ENCODE measurements around the gene RNF14.
A peak's percentile ranks its signal among the peaks of the same experiment; 100 is the strongest.
"Not testable (repeated sequence)": the region's sequence is repeated elsewhere in the genome, so short reads cannot be mapped to it uniquely, and the experiment has no call there.

RNF14 gene, protein sequence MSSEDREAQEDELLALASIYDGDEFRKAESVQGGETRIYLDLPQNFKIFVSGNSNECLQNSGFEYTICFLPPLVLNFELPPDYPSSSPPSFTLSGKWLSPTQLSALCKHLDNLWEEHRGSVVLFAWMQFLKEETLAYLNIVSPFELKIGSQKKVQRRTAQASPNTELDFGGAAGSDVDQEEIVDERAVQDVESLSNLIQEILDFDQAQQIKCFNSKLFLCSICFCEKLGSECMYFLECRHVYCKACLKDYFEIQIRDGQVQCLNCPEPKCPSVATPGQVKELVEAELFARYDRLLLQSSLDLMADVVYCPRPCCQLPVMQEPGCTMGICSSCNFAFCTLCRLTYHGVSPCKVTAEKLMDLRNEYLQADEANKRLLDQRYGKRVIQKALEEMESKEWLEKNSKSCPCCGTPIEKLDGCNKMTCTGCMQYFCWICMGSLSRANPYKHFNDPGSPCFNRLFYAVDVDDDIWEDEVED

DNA sequence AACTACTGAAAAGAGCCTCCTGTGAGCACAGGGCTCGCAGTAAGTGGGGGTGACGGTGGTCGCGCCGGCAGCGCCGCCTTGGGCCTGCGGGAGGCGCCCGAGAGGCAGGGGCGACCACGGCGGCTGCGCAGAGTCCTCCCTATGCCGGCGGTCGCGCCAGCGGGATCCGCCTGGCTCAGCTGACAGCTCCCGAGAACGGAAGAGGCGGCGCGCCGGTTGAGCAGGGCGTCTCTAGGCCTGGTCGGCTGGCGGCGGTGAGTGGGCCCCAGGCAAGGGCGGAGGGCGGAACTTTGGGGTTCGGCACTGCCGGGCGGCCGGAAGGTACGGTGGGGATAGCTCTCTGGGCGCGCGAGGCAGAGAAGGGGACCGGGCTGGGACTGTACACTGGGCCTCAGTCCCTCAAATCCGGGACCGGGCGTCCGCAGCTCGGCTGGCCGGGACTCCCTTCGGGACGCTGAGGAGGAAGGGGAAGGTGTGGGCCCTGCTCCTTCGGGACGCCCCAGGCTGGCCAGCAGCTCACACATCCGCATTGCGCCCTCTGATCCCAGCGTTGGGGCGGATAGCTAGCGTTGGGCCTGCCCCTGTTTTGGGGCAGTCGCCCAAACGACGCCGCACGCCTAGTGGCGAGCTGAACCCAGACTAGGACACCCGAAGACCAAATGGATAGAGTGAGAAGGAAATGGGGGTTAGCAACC lies at the start of gene RNF14:
RNF14 (plus strand) TSS at position 192 of the 695 bp plus-strand sequence. CDS start 4,484 bp downstream, outside the sequence.
- DNase-seq: peak; percentile 83

DNA sequence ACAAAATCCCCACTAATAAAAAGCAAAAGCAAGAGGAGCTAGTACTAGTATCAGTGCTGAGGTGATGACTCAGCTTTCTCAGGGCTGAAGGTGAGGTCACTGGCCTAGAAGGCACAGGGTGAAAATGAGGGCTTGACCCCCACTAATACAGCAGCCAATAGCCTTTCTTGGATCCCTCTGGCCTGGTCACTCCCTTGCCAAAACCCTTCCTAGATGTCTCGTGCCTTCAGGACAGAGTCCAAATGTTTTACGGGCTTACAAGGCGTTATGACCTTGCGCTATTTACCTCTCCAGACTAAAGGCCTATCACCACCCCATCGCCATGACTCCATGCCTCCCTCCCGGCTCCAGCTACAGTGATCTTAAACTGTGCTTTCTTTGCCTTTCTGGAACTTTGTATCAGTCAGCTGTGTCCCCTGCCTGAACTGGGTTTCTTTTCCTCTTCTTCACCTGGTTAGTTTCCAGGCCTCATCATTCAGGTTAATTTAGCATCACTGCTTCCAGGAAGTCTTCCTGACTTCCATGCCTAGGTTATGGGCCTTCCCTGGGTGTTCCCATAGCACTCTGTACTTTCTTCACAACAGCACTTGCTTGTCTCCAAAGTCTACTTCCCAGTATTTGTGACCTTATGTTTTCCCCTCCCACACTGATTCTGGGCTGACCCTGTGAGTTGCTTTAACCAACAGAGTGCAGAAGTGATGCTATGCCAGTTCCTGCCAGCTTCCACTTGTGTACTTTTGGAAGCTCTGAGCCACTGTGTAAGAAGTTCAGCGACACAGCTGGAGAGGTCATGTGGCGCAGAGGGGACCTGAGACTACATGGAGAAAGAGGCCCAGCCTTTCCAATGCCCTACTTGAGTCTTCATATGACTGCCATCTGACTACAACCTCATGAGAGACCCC lies 49.4 kb upstream of the RNF14 start:
- DNase-seq: no peak

DNA sequence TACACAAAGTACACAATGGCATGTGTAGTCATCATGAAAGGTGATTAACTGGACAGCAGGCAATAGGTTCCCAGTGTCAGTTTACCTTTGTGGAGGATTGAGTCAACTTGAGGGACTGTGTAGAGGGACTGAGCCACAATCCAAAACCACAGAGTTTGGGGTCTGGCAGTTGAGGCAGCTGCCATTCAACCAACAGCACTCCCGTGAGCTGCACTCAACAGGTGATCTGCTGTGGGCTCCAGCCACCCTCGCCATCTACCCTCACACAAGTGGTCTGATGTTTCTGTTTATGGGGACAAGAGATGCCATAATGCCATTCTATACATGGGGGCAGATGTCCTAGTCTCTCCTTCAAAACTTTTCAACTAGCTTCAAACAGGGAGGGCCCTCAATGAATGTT lies 48.1 kb upstream of the RNF14 start:
- no peak for DNase-seq

DNA sequence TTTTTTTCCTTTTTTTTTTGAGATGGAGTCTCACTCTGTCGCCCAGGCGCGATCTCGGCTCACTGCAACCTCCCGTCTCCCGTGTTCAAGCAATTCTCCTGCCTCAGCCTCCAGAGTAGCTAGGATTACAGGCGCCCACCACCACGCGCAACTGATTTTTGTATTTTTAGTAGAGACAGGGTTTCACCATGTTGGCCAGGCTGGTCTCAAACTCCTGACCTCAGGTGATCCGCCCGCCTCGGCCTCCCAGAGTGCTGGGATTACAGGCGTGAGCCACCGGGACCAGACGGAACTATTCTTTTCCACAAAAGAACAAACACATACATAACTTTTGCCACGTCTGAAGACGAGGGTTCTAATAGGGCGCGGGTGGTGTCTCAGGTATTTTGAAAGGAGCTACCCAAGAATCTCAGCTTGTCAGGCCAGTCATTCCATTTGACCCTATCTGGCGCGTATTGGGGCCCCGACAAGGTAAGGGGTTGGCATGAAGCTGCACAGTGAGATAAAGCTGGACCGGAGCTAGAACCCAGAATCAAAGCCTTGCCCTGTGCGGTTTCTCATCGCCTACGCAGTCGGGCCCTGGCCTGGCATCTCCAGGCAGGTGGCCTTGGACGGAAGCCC lies 46.0 kb upstream of the RNF14 start:
- DNase-seq: not testable (repeated sequence)

DNA sequence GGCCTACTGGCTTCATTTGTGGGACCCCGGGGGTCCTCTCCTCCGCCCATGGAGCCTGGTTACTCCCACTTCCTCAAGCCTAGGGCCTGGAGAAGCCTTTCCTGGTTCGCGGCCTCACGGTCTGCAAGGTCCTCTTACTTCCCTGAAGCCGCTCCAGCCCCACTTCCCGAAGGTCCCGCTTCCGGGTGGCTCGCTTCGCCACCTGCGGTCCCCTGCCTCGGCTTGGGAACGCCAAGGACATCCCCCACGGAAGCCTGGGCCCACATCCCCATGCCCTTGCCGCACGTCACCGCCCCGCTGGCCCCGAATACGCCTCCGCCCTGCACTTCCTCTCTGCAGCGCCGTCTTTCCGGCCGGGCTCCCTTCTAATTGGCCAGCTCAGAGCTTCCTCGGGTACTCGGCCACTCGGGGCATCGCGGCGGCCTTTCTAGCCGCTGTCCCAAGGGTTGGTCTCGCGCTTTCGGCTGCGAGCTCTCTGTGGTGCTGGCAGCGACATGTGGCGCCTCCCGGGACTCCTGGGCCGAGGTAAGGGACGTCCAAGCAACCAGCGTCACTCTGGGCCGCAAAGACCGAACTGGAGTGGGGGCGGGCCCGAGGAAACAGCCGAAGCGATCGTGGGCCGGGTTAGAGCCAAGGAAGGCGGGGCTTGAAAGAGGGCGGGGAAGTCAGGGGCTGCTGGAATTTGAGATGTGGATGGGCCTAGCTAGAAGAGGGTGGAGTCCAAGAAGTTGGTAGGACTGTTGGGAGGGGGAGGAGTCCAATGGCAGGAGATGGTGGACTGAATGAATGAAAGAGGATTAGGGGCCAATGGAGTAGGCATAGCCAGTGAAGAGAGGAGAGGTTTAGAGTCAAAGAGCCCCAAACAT lies 45.2 kb upstream of the RNF14 start, which contains the start of gene DELE1:
DELE1 (plus strand) TSS at position 424 of the 866 bp plus-strand sequence; CDS start at position 495, 71 bp downstream.
- DNase-seq: peak; percentile 74

DNA sequence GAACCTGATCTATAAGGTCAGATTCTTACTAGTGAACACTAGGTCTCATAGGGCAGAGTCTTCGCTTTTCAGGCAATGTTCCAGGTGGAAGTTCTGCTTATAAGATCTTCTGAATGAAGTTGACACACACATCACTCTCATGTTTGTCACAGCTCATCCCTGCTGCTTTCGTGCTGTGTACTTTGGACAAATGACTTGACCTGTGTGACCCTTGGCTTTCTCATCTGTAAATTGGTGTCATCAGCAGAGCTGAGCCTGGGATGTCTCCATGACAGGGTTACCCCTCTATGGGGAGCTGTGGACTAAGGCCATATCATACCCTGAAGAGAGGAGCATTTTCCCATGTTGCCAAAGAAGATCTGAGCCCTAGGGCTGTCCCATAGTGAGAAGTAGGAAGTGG lies 42.5 kb upstream of the RNF14 start:
- DNase-seq: no peak

DNA sequence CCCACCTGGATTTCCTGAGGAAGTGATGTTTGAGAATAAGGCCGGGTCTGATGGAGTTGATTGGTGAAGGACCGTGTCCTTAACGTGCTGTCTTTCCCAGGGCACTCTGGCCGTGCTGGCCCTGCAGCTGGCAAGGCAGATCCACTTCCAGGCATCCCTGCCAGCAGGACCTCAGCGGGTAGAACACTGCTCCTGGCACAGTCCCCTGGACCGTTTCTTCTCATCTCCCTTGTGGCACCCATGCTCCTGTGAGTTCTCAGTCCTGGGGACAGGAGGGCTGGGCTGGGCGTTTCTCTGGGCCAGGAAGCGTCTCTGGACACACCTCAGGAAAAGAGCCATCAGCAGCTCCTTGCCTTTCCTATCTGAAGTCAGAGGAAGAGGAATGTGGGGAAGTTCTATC lies 40.9 kb upstream of the RNF14 start:
- no peak for DNase-seq

DNA sequence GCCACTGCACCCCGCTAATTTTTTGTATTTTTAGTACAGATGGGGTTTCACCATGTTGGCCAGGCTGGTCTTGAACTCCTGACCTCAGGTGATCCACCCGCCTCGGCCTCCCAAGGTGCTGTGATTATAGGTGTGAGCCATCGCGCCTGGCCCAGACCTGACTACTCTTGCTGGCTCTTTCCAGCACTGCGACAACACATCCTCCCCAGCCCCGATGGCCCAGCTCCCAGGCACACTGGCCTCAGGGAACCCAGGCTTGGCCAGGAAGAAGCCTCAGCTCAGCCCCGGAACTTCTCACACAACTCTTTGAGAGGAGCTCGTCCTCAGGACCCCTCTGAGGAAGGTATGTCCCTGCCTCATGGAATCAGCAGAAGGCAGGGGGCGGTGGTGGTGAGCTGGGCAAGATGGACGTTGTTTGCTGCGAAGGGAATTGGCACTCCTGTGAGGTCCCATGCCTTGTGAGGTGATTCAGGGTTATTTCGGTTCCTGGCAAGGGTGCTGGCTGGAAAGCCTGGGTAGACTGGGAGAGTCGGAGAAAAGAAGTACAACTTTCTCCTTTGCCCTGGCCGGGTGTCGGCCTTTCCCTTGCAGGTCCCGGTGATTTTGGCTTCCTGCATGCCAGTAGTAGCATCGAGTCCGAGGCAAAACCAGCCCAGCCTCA lies 39.4 kb upstream of the RNF14 start:
- no peak for DNase-seq

DNA sequence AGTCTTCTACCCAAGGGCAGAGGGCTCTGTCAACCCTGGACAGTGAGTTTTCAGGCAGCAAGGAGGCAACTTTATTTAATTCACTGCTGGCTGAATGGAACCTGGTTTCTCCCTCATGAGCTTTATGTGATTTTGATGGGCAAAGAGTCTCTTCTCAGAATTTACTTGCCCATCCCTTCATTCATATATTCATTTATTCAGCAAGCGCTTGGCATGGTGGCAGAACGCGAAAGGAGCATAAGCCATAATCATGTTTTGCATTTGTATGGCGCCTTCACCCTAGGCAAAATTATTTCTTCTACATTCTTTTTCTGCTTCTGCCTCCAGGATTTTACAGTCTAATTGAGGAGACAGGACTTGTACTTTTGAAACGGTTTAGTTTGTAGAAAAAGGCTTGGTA lies 37.2 kb upstream of the RNF14 start:
- no peak for DNase-seq

DNA sequence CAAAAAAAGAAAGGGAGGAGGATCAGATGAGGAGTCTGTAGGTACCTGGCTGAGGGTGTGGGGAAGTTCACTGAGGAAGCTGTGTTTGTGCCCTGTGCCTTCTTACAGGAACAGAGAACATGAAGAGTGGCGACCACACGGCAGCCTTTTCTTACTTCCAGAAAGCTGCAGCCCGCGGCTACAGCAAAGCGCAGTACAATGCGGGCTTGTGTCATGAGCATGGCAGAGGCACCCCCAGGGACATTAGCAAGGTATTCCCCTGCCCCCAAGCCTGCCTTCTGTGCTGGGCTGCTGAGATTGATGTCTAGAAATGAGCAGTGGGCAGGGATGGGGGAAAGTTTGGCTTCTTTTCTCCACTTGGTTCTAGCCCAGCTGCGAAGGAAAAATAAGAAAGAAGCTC lies 35.8 kb upstream of the RNF14 start:
- DNase-seq: no peak

DNA sequence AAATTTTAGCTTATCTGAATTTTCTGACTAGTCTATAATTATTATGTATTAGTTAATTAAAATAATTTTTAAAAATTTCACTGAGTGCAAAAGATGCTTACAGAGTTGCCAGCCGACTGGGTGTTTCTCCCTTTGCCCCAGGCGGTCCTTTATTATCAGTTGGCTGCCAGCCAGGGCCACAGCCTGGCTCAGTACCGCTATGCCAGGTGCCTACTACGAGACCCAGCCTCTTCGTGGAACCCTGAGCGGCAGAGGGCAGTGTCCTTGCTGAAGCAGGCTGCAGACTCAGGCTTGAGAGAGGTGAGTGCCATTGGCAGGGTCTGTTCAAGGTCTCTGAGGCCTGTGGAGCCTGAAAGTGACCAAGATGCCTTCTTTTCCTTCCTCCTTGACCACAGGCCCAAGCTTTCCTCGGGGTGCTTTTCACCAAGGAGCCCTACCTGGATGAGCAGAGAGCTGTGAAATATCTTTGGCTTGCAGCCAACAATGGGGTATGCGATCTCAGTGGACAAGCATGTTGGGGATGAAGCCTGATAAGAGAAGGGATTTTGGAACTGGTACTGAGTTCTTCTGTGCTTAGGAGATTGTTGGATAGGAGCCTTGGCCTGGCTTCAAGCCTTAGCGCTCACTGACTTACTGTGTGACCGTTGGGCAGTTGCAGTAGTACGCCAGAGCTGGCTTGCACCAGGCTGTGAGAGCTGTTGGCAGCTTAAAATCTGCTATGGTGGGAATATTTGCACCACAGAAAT lies 34.6 kb upstream of the RNF14 start:
- DNase-seq: no peak

DNA sequence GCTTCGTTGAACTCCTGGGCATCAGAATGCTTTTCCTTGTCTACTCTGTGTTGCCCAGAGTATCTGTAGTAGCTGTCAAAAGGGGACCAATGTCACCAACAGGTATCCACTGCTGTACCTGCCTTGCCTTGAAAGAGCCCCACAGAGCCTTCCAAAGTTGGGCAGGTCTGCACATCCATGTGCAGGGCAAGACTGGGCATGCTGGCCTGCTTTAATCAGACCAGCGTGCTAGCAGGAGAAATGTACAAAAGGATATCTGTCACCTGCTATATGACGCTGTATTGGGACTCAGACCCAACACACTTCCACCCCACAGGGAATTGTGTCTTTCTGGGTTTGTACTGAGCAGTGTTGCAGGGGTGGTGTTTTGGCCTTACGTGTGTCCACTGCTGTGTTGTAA lies 33.4 kb upstream of the RNF14 start:
- DNase-seq: no peak

DNA sequence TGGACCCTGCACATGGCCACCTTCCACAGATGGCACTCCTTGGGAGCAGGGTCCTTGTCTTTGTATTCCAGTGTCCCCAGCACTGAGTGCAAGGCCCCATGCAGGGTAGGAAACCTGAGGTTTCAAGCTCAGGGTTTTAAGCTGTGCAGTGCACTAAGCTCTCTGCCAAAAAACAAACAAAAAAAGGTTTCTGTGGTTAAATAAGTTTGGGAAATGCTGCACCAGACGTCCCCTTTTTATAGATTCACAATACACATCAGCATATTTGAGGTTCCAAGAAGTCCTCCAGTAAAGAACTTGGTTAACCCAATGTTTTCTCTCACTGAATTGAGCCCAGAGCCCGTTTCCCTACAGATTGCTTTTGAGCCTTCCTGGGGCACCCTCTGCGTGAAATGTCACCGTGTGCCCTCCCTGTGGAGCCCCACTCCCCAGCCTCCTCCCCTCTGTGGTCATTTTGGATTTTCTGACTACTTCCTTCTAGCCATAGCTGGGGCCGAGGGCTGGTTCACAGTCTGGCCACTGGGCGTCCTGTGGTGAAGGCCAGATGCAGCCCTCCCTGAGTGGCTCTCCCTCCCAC lies 28.1 kb upstream of the RNF14 start:
- no peak for DNase-seq

DNA sequence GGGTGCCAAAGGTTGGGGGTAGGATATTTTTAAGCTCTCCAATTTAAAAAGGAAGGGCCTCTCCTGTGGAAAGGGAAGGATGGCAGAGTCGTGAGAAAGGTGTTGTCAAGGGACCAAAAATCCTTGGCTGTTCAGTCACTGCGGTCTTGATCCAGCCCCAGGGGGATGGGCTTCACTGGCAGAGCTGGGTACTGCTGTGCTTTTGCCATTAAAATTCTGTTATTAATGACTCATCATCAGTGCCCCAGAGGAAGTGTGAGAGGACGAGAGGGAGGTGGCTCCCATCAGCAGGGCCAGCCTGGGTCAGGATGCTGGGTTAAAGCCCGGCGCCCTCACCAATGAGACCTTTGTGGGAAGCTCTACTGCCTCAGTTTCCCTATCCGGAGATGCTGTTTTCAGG lies 27.6 kb upstream of the RNF14 start:
- DNase-seq: no peak

DNA sequence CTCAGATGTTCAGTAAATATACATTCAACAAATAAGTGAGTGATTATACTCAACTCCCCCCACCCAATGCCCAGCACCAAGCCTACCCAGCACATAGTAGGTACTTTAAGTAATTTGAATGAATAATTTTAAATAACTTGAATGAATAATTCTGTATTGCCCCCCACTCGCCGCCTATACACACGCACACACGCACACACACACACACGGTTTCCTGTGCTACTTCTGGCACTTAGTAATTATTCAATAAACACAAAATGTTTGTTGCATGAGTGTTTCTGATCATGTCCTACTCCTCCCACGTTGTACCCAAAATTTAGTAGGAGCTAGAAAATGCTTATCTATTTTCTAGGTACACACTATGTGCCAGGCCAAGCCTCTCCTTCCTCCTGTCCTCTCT lies 27.1 kb upstream of the RNF14 start:
- DNase-seq: no peak

DNA sequence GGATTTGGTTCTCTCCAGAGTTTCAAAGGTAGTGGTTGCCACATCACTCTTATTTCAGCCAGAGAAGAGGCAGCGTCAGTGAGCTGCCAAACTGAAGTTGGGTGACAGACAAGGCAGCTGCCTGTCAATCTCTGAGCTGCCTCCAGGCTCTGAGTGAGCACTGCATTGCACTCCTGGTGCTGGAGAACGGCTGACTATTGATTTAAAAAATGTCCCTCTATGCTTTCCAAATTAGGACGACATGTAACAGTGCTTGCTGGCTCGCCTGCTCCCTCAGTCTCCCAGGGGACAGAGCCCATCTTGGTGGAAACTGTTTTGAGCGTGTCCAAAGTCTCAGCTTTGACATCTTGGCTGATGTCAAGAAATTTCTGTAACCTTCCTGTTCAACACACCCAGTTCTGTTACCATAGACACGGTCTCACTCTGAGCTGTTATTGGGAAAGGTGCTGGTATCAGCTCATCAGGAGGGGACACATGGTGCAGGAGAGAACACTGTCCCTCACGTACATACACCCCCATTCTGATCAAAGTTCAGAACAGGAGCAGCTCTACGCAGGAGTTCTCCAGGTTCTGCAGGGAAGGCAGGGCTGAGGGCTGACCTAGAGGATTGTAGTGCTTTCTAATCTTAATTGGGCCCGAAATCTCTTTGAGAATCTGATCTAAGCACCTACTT lies 26.6 kb upstream of the RNF14 start:
- DNase-seq: no peak

DNA sequence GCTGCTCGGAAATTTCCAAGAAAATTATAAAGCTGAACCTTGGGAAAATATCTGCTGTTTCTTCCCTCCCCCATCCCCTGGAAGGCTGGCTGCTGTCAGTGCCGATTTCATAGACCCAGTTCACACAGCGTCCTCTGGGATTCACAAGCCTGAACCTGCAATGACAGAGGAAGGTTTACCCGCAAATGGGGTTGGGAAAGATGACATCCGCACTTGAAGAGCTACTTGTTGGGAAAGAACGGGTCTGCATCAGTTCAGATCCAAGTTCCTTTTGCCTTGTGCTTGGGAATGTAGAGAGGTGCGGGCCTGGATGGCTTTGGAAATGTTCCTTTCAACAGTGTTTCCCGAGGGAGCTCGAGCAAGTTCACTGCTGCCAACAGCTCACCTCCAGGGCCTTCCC lies 24.8 kb upstream of the RNF14 start:
- DNase-seq: no peak

DNA sequence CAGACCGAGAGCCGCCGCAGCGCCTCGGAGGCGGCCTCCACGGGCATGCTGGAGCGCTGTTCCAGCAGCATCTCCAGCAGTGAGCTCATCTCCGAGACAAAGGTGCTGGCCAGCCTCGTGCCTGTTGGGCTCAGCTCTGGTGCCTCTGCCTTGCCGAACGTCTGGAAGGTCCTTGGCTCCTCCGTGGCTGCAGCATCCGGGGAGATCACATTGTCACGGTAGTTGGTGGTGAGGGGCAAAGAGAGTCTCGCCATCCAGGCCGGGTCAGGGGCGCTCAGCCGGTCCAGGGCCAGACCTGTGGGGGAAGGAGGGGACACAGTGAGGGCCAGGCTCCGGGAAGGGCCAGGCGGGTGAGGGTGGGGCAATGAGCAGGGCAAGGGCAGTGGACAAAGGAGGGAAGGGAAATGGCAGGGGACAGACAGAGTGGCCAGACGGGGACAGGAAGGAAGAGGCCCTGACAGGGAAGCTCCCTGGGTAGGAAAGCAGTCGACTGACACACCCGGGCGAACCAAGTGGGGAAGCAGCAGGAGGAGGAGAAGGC lies 23.3 kb upstream of the RNF14 start:
- no peak for DNase-seq

DNA sequence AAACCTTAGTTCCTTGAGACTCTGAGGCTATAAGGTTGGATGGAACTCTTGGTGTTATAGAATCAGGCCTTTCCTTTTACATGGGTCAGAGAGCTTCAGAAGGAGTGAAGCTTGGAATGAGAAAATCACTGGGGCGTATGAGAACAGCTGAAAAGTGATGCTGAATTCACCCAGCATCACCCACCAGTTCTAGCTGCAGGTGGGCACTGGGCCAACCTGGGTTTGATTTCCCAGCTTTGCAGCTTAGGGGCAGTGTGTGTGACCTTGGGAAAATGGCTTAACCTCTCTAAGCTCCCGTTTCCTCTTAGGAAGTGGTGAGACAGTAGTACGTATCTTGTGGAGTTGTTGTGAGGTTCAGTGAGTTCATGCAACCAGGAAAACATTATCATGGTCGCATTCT lies 21.6 kb upstream of the RNF14 start:
- DNase-seq: no peak
